IMR-90 (cell line): ENCODE results near the gene COL5A2.

ENCODE experiments used
- CEBPB ChIP-seq: IDR thresholded peaks from 2 replicates; pipeline ENCODE4 v1.6.1; 2012; ENCODE audit warnings: low read depth, low read length, improper control_type of control experiment
- FOS ChIP-seq: fragments of 150-350 bp; IDR thresholded peaks from 2 replicates; pipeline ENCODE4 v1.6.1; 2016; ENCODE audit warnings: low read depth, low read length
- MAFK ChIP-seq: IDR thresholded peaks from 2 replicates; pipeline ENCODE4 v1.6.1; 2012; ENCODE audit warnings: low read depth, low read length, improper control_type of control experiment
- MXI1 ChIP-seq: IDR thresholded peaks from 2 replicates; pipeline ENCODE4 v1.6.1; 2012; ENCODE audit warnings: low read depth, mild to moderate bottlenecking, low read length, moderate library complexity, borderline replicate concordance
- POLR2A ChIP-seq: IDR thresholded peaks from 2 replicates; pipeline ENCODE4 v1.6.1; 2012; ENCODE audit warnings: mild to moderate bottlenecking, low read depth, low read length
- SMC3 ChIP-seq: fragments of 150-350 bp; IDR thresholded peaks from 2 replicates; pipeline ENCODE4 v1.6.1; 2016; ENCODE audit warnings: low read depth, mild to moderate bottlenecking, antibody characterized with exemption, low read length, moderate library complexity
- TF ChIP-seq, protein P1 (sequence below): conservative IDR thresholded peaks from 2 replicates; pipeline ENCODE4 v1.5.1; 2012; ENCODE audit warnings: mild to moderate bottlenecking, low read depth, low read length, improper control_type of control experiment
- TF ChIP-seq, protein P2 (sequence below): fragments of 150-350 bp; IDR thresholded peaks from 2 replicates; pipeline ENCODE4 v1.6.1; 2016; ENCODE audit warnings: low read depth, mild to moderate bottlenecking, low read length, moderate library complexity, borderline replicate concordance

DNA sequence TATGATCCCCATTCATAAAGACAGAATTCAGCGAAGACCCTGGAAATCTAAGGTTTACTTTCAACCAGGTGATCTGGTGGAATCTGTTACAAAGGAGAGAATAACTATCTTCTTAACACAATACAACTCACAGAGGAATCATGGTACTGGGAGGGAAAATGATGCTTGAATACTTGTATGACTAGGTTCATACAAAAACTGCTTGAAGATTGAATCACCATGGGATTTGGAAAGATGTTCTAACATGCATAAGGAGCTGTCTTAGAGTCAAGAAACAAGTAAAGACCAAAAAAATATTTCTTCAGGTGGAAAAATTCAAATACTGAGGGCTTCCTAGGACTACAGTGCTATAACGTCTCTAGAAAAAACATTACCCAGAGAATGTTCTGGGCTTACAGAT, 32.2 kb downstream of the COL5A2 start:
- TF ChIP-seq, protein P1, sequence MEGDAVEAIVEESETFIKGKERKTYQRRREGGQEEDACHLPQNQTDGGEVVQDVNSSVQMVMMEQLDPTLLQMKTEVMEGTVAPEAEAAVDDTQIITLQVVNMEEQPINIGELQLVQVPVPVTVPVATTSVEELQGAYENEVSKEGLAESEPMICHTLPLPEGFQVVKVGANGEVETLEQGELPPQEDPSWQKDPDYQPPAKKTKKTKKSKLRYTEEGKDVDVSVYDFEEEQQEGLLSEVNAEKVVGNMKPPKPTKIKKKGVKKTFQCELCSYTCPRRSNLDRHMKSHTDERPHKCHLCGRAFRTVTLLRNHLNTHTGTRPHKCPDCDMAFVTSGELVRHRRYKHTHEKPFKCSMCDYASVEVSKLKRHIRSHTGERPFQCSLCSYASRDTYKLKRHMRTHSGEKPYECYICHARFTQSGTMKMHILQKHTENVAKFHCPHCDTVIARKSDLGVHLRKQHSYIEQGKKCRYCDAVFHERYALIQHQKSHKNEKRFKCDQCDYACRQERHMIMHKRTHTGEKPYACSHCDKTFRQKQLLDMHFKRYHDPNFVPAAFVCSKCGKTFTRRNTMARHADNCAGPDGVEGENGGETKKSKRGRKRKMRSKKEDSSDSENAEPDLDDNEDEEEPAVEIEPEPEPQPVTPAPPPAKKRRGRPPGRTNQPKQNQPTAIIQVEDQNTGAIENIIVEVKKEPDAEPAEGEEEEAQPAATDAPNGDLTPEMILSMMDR = no peak
- no peak for TF ChIP-seq SMC3
- TF ChIP-seq, protein P2, sequence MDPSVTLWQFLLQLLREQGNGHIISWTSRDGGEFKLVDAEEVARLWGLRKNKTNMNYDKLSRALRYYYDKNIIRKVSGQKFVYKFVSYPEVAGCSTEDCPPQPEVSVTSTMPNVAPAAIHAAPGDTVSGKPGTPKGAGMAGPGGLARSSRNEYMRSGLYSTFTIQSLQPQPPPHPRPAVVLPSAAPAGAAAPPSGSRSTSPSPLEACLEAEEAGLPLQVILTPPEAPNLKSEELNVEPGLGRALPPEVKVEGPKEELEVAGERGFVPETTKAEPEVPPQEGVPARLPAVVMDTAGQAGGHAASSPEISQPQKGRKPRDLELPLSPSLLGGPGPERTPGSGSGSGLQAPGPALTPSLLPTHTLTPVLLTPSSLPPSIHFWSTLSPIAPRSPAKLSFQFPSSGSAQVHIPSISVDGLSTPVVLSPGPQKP = no peak
- no peak for TF ChIP-seq MAFK
- no peak for TF ChIP-seq MXI1
- TF ChIP-seq POLR2A = no peak
- TF ChIP-seq CEBPB = no peak
- TF ChIP-seq FOS = no peak
